ENCODE data around the gene GPD1. TPM values are rescaled to one million over a fixed set of nuclear protein-coding genes. Genes with fewer than 3 reads are reported as not detected.

GPD1 gene
- polyA plus RNA-seq (2014; cell fraction: cytosol; rRNA removed): not detected in 2 replicates
- 0.77 and 1.7 TPM in 2 replicates for polyA plus RNA-seq (2014; cell fraction: nucleus; rRNA removed)

DNA sequence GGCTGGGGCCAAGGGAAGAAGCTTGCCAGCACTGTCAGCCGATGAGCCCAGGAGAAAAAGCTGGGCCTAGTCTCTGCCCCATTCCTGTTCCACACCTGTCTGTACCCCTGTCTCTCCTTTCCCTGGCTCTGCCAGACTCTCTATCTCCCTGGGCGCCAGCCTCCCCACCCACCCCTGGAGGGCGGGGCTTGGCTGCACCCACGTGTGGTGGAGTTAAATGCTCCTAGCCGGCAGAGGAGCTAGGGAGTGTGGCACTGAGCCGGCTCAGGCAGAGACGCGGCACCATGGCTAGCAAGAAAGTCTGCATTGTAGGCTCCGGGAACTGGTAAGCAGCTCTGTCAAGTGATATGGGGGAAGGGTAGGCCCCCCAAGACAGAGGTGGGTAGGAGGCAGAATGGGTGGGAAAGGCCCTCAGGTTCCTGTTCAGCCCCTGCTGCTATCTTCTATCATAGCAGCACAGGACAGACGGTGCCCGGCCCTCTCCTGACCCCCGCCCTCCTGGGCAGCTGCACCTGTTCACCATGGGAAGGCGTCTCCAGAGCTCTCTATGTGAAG lies at the start of gene GPD1:
TSS of gene GPD1 (plus strand) at position 242 of the 555 bp plus-strand sequence. CDS start at position 285, 43 bp downstream.
- peak; percentile 60 for DNase-seq (ENCODE audit: low spot score)

DNA sequence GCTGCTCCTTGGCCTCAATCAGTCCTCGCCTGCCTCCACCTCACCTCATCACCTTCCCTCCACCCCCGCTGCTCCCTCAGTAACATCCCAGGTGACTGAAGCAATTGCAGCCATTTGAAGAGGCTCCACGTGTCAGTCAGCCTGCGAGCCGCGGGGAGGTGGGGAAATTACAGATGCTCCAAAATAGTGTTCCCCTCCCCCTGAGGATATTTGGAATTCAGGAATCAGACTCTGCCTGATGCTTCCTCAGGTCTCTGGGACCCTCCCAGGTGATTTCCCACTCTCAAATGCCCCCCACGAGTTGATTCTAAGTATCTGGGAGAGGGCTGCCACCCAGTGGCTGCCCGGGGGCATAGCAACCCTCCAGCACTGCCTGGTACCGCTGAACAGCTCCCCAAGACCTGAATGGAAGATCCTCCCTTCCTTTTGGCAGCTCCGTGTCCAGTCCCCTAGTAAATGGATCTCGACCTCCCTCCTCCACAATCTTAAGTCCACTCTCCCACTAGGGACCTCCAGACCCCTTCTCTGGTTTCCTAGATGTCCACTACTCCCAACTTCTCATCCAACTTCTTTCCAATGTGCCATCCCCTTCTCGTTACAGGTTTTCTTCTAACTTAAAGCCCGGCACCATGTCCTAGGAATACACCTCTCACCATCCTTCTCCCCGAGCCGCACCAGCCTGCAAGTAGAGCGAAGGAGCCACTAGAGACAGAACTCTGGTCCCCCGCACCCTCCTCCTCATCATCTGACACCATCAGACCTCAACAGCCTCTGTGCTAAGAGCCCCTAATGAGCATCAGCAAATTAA lies 47.8 kb upstream of the GPD1 start:
- DNase-seq (ENCODE audit: low spot score): peak; percentile 70

DNA sequence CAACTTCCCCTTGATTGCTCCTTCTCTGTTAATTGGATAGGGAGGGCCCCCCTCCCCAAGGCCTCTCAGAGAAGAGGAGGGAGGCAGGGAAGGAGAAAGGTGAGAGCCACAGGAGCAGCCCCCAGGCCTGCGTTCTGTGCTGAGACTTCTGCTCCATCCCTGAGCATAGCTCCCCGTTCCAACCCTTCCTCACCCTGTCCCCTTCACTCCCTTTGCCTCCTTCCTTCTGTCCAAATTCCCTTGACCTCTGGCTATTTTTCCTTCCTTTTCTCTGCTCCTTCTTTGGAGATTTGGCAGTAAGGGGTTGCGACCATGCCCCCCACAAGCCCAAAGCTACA lies 47.2 kb upstream of the GPD1 start:
- DNase-seq (ENCODE audit: low spot score): no peak

DNA sequence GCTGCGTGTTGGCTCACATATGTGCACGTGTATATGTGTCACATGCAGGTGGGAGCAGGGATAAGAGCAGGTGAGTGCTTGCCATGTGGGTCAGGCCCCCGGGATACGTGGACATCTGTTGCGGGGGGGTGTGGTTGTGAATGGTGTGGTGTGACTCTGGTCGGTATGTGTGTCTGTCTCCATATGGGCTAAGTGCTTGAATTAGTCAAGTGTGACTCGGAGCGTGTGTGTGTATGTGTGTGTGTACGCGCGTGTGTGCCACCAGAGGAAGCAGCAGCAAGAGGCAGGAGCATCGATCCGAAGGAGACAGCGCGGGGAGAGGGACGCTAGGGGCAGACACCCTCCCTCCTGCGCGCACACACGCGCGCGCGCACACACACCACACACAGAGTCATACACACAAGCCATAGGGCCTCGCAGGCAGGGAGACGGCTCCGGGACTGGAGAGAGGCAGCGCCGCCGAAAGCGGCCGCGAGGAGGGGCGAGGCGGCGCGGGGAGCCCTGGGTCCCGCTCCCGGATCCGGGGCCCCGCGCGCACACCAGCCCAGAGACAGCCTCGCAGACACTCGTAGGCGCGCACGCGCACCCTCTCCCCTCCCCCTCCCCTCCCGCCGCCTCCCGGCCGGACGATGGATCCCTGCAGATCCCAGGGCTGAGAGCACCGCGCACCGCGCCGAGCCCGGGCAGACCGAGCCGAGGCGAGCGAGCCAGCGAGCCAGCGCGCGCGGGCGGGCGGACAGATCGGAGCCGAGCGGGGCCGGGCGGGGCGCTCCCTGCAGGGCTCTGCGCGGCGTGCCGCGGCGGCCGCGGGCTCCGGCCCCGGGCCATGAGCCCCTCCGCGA lies 46.6 kb upstream of the GPD1 start, which contains the start of gene ASIC1:
TSS of gene ASIC1 (plus strand) at position 597 of the 842 bp plus-strand sequence. CDS start 1,171 bp downstream, outside the sequence.
- DNase-seq (ENCODE audit: low spot score): peak; percentile 67

DNA sequence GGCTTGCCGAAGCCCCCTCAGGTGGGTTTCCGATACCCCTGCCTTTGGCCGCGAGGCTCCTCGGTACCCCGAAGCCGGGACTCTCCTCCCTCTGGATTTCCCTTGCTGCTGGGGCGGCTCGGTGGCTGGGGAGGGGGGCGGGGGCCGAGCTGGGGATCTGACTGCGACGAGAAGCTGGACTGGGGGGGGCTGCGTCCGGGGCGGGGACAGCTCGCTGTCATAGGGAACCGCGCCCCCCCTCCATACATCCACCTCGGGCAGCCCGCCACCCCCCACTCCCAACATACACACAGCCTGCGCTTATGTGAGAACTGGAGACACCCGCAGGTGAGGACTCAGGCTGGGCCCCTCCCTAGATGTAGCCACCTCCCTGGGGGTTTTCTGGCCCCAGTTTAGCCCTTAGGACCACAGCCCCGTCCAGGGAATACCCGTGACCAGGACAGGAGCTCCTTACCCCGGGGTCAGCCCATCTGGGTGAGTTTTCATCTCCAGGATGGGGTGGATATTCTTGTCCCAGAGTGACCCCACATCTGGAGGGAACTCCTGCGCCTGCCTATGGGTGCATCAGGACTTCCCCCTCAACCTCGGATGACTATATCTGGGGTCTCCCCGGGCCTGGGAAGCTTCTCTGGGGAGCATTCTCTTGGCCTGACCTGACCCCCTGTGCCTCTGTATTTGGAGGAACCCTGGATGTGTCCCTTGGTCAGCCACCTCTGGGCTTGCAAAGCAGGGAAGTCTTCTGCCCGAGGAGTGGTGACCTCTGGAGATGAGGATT lies 45.7 kb upstream of the GPD1 start:
- DNase-seq (ENCODE audit: low spot score): no peak

DNA sequence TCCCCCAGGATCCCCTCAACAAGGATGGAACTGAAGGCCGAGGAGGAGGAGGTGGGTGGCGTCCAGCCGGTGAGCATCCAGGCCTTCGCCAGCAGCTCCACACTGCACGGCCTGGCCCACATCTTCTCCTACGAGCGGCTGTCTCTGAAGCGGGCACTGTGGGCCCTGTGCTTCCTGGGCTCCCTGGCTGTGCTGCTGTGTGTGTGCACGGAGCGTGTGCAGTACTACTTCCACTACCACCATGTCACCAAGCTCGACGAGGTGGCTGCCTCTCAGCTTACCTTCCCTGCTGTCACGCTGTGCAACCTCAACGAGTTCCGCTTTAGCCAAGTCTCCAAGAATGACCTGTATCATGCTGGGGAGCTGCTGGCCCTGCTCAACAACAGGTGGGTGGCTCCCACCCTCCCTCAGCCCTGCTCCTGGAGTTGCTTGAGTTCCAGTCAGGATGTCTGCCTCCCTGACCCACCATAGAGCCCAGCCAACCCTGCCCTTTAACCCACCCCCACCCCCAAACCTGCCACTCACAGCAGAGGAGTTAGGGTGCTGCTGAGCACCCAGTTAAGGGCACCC lies 45.0 kb upstream of the GPD1 start:
- DNase-seq (ENCODE audit: low spot score): no peak

DNA sequence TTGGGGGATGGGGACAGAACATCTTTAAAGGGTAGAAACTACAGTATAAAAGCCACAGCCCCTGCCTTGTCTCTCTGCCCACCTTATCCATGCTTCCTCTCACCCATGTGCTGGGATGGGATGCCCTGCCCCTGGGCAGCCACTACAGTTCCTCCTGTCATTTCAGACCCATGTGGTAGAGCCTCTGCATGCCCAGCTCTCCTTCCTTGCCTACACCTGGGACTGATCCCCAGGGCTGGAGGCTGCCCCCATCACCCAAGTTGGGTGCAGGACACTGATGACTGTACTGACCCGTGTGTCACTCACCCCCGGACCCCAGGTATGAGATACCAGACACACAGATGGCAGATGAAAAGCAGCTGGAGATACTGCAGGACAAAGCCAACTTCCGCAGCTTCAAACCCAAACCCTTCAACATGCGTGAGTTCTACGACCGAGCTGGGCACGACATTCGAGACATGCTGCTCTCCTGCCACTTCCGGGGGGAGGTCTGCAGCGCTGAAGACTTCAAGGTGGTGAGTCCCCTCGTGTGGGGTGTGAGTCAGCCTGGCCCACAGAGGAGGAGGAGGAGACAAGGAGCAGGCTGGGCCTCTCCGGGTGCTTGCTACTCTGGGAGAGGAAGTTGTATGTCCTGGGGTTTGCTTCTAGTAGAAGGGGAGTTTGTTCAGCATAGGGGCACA lies 44.2 kb upstream of the GPD1 start:
- no peak for DNase-seq (ENCODE audit: low spot score)

DNA sequence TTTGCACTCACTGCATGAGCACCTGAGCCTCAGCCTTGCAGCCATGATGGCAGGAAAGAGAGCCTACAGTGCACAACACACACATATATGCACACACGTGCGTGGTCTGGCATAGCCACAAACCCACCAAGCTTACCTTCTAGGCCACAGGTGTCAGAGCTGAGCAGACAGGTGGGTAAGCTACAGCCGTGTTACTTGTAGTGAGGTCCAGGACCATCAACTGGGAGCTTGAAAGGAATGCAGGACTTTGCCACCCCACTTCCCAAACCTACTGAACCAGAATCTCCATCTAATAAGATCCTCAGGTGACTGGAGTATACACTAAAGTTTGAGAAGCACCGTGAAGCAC lies 43.7 kb upstream of the GPD1 start:
- no peak for DNase-seq (ENCODE audit: low spot score)

DNA sequence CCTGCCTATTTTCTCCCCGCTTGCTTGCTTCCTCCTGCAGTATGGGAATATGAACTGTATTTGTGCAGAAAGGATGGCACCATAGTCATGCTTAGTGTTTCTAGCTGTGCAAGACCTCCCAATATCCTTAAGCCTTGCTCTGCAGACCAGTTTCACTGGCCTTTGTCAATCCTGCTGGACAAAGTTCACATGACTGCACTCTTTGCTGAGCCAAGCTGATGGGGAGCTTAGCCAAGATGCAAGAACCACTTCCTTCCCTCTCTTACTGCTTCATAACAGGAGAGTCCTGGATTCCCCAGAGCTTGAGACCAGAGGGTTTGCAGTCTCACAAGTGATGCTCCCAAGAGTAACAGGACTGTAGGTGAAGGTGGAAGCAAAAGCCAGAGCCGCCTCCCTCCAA lies 42.6 kb upstream of the GPD1 start:
- DNase-seq (ENCODE audit: low spot score): no peak

DNA sequence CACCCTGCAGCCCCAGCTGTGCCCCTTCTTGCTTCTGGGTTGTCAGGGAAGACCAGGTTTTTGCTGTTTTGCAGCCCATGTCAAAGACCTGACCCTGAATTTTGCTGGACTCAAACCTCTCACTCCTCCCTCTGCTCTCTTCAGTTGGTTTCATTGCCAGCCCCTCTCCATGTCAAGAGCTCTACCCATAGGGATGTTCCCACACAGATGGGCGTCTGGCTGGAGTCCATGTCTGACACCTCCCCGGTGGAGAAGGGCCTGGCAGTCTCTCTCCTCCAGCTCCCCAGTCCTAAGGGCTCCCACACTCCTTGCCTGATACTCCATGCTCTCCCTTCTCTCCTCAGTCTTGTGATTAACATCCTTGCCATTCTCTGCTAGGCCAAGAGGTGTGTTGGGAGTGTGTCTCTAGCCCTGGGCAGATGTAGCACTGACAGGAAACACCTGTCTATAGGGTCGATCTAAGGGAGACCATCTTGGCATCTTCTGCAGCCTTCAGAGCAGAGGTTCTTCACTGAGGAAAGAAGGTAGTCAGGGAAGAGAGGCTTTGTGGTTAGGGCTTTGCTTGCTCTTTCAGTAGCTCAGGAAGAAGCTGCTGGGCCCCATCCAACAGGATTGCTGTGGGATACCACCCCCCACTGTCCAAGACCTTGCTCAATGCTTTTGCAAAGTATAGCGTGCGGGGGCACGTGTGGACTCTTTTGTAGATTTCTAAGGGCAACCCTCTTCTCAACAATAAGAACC lies 41.7 kb upstream of the GPD1 start:
- no peak for DNase-seq (ENCODE audit: low spot score)

DNA sequence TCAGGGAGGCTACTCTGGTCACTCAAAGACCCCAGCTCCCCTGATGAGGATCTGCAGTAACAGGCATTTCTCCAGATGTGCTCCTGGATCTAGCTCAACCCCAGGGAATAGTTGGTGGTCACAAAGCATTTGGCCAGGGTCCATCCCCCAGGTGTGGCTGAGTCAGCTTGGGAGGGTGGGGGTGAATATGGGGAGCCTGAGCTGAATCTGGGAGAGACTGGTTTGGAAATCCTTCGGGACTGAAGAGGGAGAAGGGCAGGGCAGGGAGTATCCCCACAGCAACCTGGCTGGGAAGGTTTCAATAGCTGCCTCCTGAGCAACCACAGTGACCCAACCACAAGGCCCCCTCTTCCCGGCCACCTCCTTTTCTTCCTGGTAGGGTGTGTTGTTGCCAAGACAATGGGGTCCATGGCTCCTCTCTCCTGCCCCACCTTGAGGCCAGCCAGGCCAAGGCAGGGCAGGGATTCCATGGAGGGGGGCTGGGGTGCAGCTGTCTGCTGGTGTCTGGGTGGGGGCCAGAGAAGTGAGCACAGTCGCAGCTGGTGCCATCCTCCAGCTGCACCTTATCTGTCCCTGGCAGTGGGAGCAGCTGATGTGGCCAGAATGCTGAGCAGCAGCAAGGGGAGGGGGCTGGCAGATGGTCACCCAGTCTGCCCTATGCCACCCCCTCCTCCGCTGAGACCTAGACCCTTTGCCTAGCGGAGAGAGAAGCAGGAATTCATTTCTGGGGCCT lies 40.9 kb upstream of the GPD1 start:
- DNase-seq (ENCODE audit: low spot score): no peak

DNA sequence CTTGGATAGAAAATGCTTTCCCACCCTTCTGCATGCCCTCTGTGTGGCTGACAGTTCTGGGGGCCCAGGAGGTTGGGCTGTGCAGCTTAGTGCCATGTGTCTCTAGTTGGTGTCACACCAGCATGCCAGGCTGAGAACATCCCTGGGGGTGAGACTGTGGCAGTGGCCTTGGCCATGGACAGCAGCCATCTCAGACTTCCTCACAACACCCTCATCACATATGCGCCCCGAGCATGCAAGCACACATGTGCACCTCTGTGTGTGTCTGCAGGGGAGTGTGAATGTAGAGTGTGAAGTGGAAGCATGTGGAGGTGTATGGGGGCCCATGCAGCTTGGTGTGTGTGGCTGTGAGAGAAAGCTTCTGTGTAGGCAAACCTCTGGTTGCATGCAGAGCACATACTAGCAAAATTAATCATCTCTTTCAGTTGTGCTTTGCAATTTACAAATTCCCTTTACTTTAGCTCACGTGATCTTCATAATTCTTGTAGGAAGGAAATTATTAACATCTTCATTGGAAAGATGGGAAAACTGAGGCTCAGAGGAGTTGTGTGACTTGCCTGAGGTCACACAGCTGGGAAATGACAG lies 38.0 kb upstream of the GPD1 start:
- DNase-seq (ENCODE audit: low spot score): no peak

DNA sequence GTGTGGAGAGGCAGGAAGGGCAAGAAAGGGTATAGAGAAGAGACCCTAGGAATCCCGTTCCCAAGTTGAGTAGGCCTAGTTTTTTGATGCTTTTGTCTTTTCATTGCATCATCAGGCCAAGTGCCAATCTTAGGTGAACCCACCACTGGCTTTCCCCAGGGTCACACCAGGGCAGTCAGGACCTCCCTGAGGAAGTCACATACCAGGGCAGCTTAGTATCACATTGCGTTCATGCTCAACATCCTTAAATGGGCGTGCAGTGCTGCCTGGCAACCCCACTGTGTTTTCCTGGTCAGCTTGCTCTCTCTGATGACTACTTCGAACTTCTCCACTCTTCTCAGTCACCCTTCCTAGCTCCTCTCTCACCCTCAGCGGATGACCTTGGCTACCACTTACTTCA lies 37.4 kb upstream of the GPD1 start:
- DNase-seq (ENCODE audit: low spot score): no peak

DNA sequence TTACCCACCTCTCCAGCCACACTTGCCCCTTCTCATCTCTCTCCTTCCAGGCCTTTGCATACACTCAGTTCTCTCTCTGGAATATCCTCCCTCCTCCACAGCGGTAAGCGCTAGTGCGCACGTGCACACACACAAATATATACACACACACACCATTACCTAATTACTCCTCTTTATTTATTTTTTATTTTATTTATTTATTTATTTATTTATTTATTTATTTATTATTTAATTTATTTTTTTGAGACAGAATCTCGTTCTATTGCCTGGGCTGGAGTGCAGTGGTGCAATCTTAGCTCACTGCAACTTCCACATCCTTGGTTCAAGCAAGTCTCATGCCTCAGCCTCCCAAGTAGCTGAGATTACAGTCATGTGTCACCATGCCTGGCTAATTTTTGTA lies 34.7 kb upstream of the GPD1 start:
- no peak for DNase-seq (ENCODE audit: low spot score)

DNA sequence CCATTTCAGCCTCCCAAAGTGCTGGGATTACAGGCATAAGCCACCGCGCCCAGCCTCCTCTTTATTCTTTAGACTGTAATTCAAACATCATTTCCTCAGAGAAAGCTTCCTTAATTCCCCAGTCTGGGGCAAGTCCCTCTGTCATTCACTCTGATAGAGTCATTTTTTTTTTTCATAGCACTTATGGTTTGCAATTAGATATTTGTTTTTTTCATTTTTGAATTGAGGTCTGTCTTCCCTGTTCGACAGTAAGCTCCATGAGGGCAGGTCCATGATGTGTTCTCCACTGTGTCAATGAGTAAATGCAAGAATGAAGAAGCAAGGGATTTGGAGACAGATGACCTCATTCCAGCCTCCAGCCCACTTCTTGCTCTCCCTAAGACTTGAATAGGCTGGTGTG lies 34.3 kb upstream of the GPD1 start:
- no peak for DNase-seq (ENCODE audit: low spot score)

DNA sequence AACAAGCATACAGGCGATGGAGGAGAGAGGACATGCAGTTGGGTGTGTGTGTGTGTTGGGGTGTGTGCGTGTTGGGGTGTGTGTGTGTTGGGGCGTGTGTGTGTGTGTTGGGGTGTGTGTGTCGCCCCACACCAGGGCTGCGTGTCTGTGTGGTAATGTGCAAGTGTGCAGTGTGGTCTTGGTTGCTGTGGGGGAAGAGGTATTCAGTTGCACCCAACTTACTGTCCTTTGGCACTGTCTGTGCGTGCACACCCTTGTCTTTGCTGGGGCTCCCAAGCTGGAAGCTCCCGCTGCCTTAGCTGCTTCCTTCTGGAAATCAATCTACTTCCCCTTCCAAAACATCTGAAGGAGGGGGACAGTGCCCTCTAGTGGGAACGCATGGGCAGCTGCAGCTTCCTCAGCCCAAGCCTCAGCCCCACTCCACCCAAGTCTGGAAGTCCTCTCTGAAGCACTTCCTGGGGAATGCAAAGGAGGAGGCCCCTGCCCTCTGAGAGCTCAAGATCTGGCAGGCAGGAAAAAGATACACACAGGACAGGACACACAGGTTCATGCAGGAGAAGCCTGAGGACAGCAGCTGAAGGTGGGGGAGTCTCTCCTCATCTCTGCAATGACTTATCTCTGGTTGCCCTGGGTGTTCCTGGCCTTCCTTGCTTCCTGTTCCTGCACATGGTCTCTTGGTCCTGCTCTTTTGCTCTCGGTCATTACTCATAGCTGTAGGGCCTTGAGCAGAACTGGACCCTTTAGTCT lies 33.3 kb upstream of the GPD1 start:
- DNase-seq (ENCODE audit: low spot score): peak; percentile 83

DNA sequence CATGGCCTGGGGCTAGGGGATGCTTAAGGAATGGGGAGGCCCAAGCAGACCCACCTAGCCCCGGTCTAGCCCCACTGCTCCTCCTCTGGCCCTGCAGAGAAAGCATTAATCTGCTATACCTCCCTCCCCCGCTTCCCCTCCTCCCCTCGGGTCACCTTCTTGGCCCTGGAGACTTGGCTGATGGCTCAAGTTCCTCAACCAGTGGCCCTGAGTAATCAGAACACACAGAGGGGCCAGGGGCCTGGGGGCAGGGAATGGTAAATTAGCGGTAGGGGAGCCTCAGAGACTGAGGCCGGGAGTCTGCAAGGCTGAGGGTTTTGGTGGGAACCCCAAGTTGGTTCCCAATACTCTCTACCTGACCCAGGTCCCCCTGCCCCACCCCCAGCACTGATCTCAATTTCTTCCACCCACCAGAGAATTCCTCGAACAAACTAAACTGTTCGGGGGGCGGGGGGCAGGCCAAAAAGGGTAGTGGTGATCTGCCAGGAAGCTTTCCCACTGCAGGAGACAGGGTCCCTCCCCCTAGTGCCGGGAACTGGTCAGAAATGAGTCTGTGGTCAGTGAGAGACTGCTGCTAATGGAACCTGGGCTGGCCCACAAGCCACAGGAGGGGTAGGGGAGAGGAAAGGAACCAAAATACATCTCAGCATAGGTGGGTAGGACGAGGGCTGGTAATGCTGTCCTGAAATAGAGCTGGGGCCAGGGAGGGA lies 31.5 kb upstream of the GPD1 start:
- no peak for DNase-seq (ENCODE audit: low spot score)

DNA sequence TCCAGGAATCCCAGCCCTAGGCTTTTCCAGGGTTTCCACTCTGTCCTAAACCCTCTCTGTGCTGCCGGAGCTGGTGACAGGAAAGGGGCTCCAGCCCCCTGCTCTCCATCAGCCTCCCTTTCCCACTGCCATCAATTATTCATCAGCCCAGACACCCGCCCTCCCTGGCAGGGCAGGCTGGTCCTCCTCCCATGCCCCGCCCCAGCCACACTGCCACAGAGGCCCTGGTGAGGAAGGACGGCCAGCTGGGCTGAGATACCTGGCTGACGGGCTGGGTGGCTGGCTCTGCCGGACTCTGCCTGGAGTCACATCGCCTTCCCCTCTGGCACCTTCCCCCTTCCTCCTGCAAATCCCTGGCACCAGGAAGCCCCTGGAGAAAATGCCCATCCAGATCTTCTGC lies 30.6 kb upstream of the GPD1 start:
- no peak for DNase-seq (ENCODE audit: low spot score)
